Uterus (tissue), 2 donors: ENCODE measurements around the gene ANKRD31.

ENCODE experiments used
- CTCF ChIP-seq, 4 experiments: fragments of 200-600 bp in 2 of 4; fragments of 450-650 bp in 2 of 4; sonication (generic) in 2 of 4; IDR thresholded peaks; one replicate each; pipeline ENCODE4 v1.5.1; 2016 to 2019; ENCODE audit warnings: antibody characterized with exemption in 4 of 4, mild to moderate bottlenecking in 2 of 4, moderate library complexity in 1 of 4
- POLR2A ChIP-seq, 2 donors: fragments of 450-650 bp; IDR thresholded peaks; one replicate each; pipeline ENCODE4 v1.6.1; 2016; ENCODE audit warnings: antibody characterized with exemption in 2 of 2, mild to moderate bottlenecking in 1 of 2, moderate library complexity in 1 of 2

DNA sequence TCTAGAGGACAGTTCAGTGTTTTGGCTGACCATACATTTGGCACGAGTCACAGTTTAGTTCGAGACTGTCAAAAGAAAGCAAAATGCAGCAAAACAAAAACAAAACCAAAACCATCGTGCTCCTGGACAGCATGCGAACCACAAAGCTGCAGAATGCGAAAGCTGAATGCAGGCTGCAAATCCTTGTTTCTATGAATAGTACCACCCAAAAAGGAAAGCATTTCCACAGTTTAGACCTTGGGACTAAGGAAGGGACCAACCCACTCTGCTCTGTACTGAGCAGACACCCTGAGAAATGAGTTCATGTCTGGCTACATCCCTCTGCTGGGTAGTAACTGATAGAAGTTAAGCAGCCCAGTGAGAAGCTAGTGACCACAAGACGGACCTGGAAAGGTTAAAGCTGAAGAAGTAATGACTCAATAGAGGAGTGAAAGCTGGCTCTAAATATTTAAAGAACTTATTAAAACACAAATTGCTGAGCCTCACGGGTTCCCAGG lies 188.2 kb downstream of the ANKRD31 start:
- TF ChIP-seq CTCF (IDR thresholded peaks at IDR 0.05), result no peak
- no peak for TF ChIP-seq POLR2A (IDR thresholded peaks at IDR 0.05)
